GM12878 (cell line): ENCODE data around the gene GRAMD2B. TPM values are rescaled to one million over a fixed set of nuclear protein-coding genes. Genes with fewer than 3 reads are reported as not detected.

Experiments
- ATAC-seq: fragments of 200-7000 bp; cut with Tn5 transposase; 3 replicates; pipeline ENCODE4 v1.9.1; 2020; ENCODE audit warnings: mild to moderate bottlenecking, moderate library complexity
- BruUV-seq: library from RNA; stranded (reverse); fragments of 400-500 nt; replicated peaks from 2 replicates; lab custom pipeline; 2021; lab: Mats Ljungman, UMichigan
- CTCF ChIA-PET: fragments of 300-600 bp; sonication (Branson Sonifier 250); formaldehyde crosslinking; extraction: SDS; loops from one replicate; lab custom pipeline; 2021; ENCODE audit warnings: inconsistent platforms; lab: Yijun Ruan, JAX
- POLR2A ChIA-PET: fragments of 350-600 bp; formaldehyde crosslinking; extraction: SDS; loops from one replicate; lab custom pipeline; 2021; ENCODE audit warnings: inconsistent platforms; lab: Charles Lee
- RAD21 ChIA-PET: fragments of 300-600 bp; sonication (Branson Sonifier 250); formaldehyde crosslinking; loops from one replicate; lab custom pipeline; 2023; ENCODE audit warnings: antibody characterized with exemption; ENCODE audit not compliant: unreplicated experiment; lab: Charles Lee
- SMC1A ChIA-PET: fragments of 300-600 bp; sonication (Branson Sonifier 250); formaldehyde crosslinking; loops from one replicate; lab custom pipeline; 2023; ENCODE audit not compliant: unreplicated experiment, uncharacterized antibody; lab: Charles Lee
- DNase-seq: peaks from one replicate; pipeline ENCODE4 v3.0.0-alpha.2; 2011; ENCODE audit warnings: low read depth, low spot score
- FAIRE-seq: peaks from 3 replicates; lab custom pipeline; 2011; peaks lifted over from hg19 to GRCh38; lab: Jason Lieb, UNC
- H2AFZ ChIP-seq: 2 replicates; pipeline ENCODE4 v1.6.0; 2011; ENCODE audit warnings: low read depth, low read length, control low read depth; ENCODE audit not compliant: control insufficient read depth
- H3K27ac ChIP-seq: 2 replicates; pipeline ENCODE4 v1.5.1; 2011; ENCODE audit warnings: control low read depth; ENCODE audit not compliant: control insufficient read depth, insufficient read depth
- H3K27me3 ChIP-seq, 2 experiments: replicated peaks in 1 of 2; 2 replicates each; pipeline versions ENCODE4 v1.6.0 to v1.6.1; 2011; ENCODE audit warnings: low read length in 1 of 2; ENCODE audit not compliant: control insufficient read depth in 2 of 2, insufficient read depth in 2 of 2
- H3K36me3 ChIP-seq, 2 experiments: 2 replicates each; pipeline ENCODE4 v1.5.1; 2011; ENCODE audit warnings: low read length in 1 of 2; ENCODE audit not compliant: control insufficient read depth in 2 of 2, insufficient read depth in 2 of 2
- H3K4me1 ChIP-seq: 2 replicates; pipeline ENCODE4 v1.6.1; 2011; ENCODE audit warnings: mild to moderate bottlenecking, low read length, moderate library complexity, mixed read lengths; ENCODE audit not compliant: control insufficient read depth, insufficient read depth
- H3K4me2 ChIP-seq: 2 replicates; pipeline ENCODE4 v1.6.0; 2011; ENCODE audit warnings: control low read depth; ENCODE audit not compliant: control insufficient read depth, insufficient read depth
- H3K4me3 ChIP-seq: fragments of 200-600 bp; sonication (generic); 2 replicates; pipeline ENCODE4 v1.5.1; 2016
- H3K79me2 ChIP-seq: 2 replicates; pipeline ENCODE4 v1.6.0; 2011; ENCODE audit warnings: low read length; ENCODE audit not compliant: control insufficient read depth, insufficient read depth
- H3K9ac ChIP-seq: 2 replicates; pipeline ENCODE4 v1.8.0; 2011; ENCODE audit warnings: low read length, control low read depth, mixed read lengths; ENCODE audit not compliant: control insufficient read depth, insufficient read depth
- H3K9me3 ChIP-seq: replicated peaks from 3 replicates; pipeline ENCODE4 v1.5.1; 2011; ENCODE audit warnings: mild to moderate bottlenecking, low read length; ENCODE audit not compliant: control insufficient read depth, insufficient read depth
- H4K20me1 ChIP-seq: 2 replicates; pipeline ENCODE4 v1.6.0; 2011; ENCODE audit not compliant: control insufficient read depth, insufficient read depth
- MEF2A ChIP-seq: IDR thresholded peaks from 2 replicates; pipeline ENCODE4 v1.6.1; 2011; ENCODE audit warnings: low read depth, mild to moderate bottlenecking, low read length, moderate library complexity; ENCODE audit not compliant: insufficient read depth
- NFYB ChIP-seq: IDR thresholded peaks from 2 replicates; pipeline ENCODE4 v1.6.1; 2011; ENCODE audit warnings: low read depth, mild to moderate bottlenecking, low read length, improper control_type of control experiment, moderate library complexity; ENCODE audit not compliant: insufficient read depth
- PRDM15 ChIP-seq: fragments of 450-650 bp; formaldehyde crosslinking; IDR thresholded peaks from 2 replicates; pipeline ENCODE4 v1.4.0; 2020; ENCODE audit warnings: mild to moderate bottlenecking, moderate library complexity
- REST ChIP-seq: IDR thresholded peaks from 2 replicates; pipeline ENCODE4 v1.6.1; 2012; ENCODE audit warnings: mild to moderate bottlenecking, low read depth, low read length
- RUNX3 ChIP-seq: IDR thresholded peaks from 2 replicates; pipeline ENCODE4 v1.6.1; 2012; ENCODE audit warnings: low read length, inconsistent platforms
- WGBS: methylation state at CpG from one replicate; pipeline ENCODE4 v1.1.6; 2016; ENCODE audit warnings: low lambda C conversion rate; ENCODE audit not compliant: insufficient replicate concordance, insufficient coverage; ENCODE audit errors: missing lambda C conversion rate; 5-methylcytosine and 5-hydroxymethylcytosine counted together
- in situ Hi-C: fragments of 300-500 bp; cut with MboI; formaldehyde crosslinking; loops from 9 replicates; pipeline ENCODE4 v1.14.3; 2018; ENCODE audit warnings: mixed read lengths
- intact Hi-C: fragments of 100-400 bp; cut with micrococcal nuclease; formaldehyde crosslinking; loops from one replicate; pipeline ENCODE4 v1.14.2; 2022; ENCODE audit not compliant: unreplicated experiment
- polyA plus RNA-seq, 11 experiments: library from polyadenylated mRNA; depleted of rRNA in 4 of 11; unstranded in 6 of 11; stranded (reverse) in 5 of 11; fragments of >200 nt; fragmentation: Nextera tagmentation in 4 of 11; fragmentation: Illumina TruSeq in 1 of 11; extraction: Ambion mirVana in 4 of 11; extraction: Trizol in 1 of 11; gene quantifications; 1 replicate in 1 of 11; 2 replicates in 10 of 11; pipeline versions ENCODE4 v1.2.1 to v1.2.3, GENCODE V29; 2011 to 2016; ENCODE audit warnings: inconsistent platforms in 2 of 11, missing spikeins in 2 of 11, low read depth in 1 of 11
- total RNA-seq, 4 experiments: library from RNA; depleted of rRNA in 3 of 4; stranded (reverse); fragments of >200 nt in 3 of 4; fragmentation: Illumina TruSeq in 1 of 4; extraction: Trizol in 1 of 4; gene quantifications; 2 replicates each; pipeline versions ENCODE4 v1.2.1 to v1.2.3, GENCODE V29; 2013 to 2021
- TF ChIP-seq, protein P1 (sequence below): fragments of 450-650 bp; IDR thresholded peaks from 2 replicates; pipeline ENCODE4 v1.6.1; 2016; ENCODE audit warnings: mild to moderate bottlenecking
- TF ChIP-seq, protein P2 (sequence below): fragments of 450-650 bp; IDR thresholded peaks from 2 replicates; pipeline ENCODE4 v1.6.1; 2017; ENCODE audit warnings: low read depth, mild to moderate bottlenecking, moderate library complexity
- TF ChIP-seq, protein P3 (sequence below): fragments of 450-650 bp; IDR thresholded peaks from 2 replicates; pipeline ENCODE4 v1.6.1; 2017; ENCODE audit warnings: antibody characterized with exemption, mild to moderate bottlenecking, moderate library complexity

GRAMD2B gene
- total and polyA plus RNA-seq, 10 of the 15 experiments (the other 5 are each of a cell fraction or from before 2014, with no cell fraction given) = 1.9 to 21.5 (median 8.4) TPM

GRCh38 chr5:126460459-126460858 is 37.2 kb downstream of the GRAMD2B start:
- Histone ChIP-seq H3K27ac (no peak overlapping the region), H3K4me3 (no peak overlapping the region), H4K20me1 (no peaks in the 10 kb centered on the region), H3K27me3 (no peaks in the 10 kb centered on the region), H3K9me3 (no peaks in the 10 kb centered on the region), H3K9ac (no peak overlapping the region), H2AFZ (no peak overlapping the region), H3K4me1 (peaks cover 19% of the 10 kb centered on the region), H3K36me3 (no peaks in the 10 kb centered on the region), H3K4me2 (no peak overlapping the region), H3K79me2 (no peaks in the 10 kb centered on the region)
- intact Hi-C loops = no loop called here
- POLR2A ChIA-PET = no interaction called here
- SMC1A ChIA-PET = interaction anchor here (0.9 kb wide), 1 partner anchor 107 kb away, joined by 3 read pairs; no protein-coding TSS in a partner anchor
- BruUV-seq = no TSS peak
- RAD21 ChIA-PET = interaction anchor here (1.2 kb wide), 1 partner anchor 12 kb away, joined by 3 read pairs; no protein-coding TSS in a partner anchor
- TF ChIP-seq NFYB (no peak), REST (no peak), RUNX3 (no peak), MEF2A (no peak), PRDM15 (CRISPR knock-in tag) (no peak)
- TF ChIP-seq, protein P1, sequence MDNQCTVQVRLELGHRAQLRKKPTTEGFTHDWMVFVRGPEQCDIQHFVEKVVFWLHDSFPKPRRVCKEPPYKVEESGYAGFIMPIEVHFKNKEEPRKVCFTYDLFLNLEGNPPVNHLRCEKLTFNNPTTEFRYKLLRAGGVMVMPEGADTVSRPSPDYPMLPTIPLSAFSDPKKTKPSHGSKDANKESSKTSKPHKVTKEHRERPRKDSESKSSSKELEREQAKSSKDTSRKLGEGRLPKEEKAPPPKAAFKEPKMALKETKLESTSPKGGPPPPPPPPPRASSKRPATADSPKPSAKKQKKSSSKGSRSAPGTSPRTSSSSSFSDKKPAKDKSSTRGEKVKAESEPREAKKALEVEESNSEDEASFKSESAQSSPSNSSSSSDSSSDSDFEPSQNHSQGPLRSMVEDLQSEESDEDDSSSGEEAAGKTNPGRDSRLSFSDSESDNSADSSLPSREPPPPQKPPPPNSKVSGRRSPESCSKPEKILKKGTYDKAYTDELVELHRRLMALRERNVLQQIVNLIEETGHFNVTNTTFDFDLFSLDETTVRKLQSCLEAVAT = no peak
- TF ChIP-seq, protein P2, sequence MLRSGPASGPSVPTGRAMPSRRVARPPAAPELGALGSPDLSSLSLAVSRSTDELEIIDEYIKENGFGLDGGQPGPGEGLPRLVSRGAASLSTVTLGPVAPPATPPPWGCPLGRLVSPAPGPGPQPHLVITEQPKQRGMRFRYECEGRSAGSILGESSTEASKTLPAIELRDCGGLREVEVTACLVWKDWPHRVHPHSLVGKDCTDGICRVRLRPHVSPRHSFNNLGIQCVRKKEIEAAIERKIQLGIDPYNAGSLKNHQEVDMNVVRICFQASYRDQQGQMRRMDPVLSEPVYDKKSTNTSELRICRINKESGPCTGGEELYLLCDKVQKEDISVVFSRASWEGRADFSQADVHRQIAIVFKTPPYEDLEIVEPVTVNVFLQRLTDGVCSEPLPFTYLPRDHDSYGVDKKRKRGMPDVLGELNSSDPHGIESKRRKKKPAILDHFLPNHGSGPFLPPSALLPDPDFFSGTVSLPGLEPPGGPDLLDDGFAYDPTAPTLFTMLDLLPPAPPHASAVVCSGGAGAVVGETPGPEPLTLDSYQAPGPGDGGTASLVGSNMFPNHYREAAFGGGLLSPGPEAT = no peak
- TF ChIP-seq, protein P3, sequence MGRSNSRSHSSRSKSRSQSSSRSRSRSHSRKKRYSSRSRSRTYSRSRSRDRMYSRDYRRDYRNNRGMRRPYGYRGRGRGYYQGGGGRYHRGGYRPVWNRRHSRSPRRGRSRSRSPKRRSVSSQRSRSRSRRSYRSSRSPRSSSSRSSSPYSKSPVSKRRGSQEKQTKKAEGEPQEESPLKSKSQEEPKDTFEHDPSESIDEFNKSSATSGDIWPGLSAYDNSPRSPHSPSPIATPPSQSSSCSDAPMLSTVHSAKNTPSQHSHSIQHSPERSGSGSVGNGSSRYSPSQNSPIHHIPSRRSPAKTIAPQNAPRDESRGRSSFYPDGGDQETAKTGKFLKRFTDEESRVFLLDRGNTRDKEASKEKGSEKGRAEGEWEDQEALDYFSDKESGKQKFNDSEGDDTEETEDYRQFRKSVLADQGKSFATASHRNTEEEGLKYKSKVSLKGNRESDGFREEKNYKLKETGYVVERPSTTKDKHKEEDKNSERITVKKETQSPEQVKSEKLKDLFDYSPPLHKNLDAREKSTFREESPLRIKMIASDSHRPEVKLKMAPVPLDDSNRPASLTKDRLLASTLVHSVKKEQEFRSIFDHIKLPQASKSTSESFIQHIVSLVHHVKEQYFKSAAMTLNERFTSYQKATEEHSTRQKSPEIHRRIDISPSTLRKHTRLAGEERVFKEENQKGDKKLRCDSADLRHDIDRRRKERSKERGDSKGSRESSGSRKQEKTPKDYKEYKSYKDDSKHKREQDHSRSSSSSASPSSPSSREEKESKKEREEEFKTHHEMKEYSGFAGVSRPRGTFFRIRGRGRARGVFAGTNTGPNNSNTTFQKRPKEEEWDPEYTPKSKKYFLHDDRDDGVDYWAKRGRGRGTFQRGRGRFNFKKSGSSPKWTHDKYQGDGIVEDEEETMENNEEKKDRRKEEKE = no peak
- no peak for ATAC-seq
- in situ Hi-C loops = no loop called here
- DNase-seq = no peak
- whole genome bisulfite sequencing = 96% methylated on average over 4 of the region's 4 CpGs
- CTCF ChIA-PET = interaction anchor here (1.1 kb wide), 1 partner anchor 14 kb away, joined by 3 read pairs; no protein-coding TSS in a partner anchor
- no peak for FAIRE-seq
